H9 (cell line): ENCODE data around the gene LPAR6. TPM values are rescaled to one million over a fixed set of nuclear protein-coding genes. Genes with fewer than 3 reads are reported as not detected.

Source experiments
- DNase-seq: peaks from one replicate; pipeline ENCODE4 v3.0.0-alpha.2; 2017
- H2AFZ ChIP-seq: one replicate; pipeline ENCODE4 v1.6.1; 2013; ENCODE audit warnings: mild to moderate bottlenecking, low read length, control low read depth, moderate library complexity
- H2AK5ac ChIP-seq: 2 replicates; pipeline ENCODE4 v1.6.1; 2013; ENCODE audit warnings: low read length, control low read depth, mixed read lengths; ENCODE audit not compliant: insufficient read length
- H2BK120ac ChIP-seq: one replicate; pipeline ENCODE4 v1.6.1; 2013; ENCODE audit warnings: low read depth, mild to moderate bottlenecking, low read length, control low read depth, inconsistent platforms; ENCODE audit not compliant: poor library complexity, severe bottlenecking
- H2BK12ac ChIP-seq: 2 replicates; pipeline ENCODE4 v1.6.1; 2013; ENCODE audit warnings: low read length, control low read depth, mixed read lengths, low read depth; ENCODE audit not compliant: insufficient read length
- H2BK15ac ChIP-seq: 2 replicates; pipeline ENCODE4 v1.6.1; 2013; ENCODE audit warnings: low read depth, low read length, control low read depth
- H2BK20ac ChIP-seq: one replicate; pipeline ENCODE4 v1.6.1; 2013; ENCODE audit warnings: low read depth, mild to moderate bottlenecking, low read length, control low read depth, inconsistent platforms; ENCODE audit not compliant: poor library complexity, severe bottlenecking
- H2BK5ac ChIP-seq: 2 replicates; pipeline ENCODE4 v1.6.1; 2013; ENCODE audit warnings: low read length, control low read depth, mixed read lengths; ENCODE audit not compliant: insufficient read length
- H3K14ac ChIP-seq: 2 replicates; pipeline ENCODE4 v1.6.1; 2013; ENCODE audit warnings: low read length, control low read depth; ENCODE audit not compliant: insufficient read depth
- H3K18ac ChIP-seq: 2 replicates; pipeline ENCODE4 v1.6.1; 2013; ENCODE audit warnings: low read depth, mild to moderate bottlenecking, mixed read lengths, low read length, control low read depth; ENCODE audit not compliant: insufficient read length
- H3K23ac ChIP-seq: 2 replicates; pipeline ENCODE4 v1.6.1; 2013; ENCODE audit warnings: low read length, control low read depth, mixed read lengths, low read depth; ENCODE audit not compliant: insufficient read length
- H3K23me2 ChIP-seq: 2 replicates; pipeline ENCODE4 v1.6.1; 2013; ENCODE audit warnings: low read depth, mild to moderate bottlenecking, mixed read lengths, low read length, control low read depth; ENCODE audit not compliant: insufficient read length, poor library complexity, severe bottlenecking
- H3K27ac ChIP-seq: 2 replicates; pipeline ENCODE4 v1.5.1; 2013; ENCODE audit warnings: low read length, control low read depth, mixed read lengths, low read depth; ENCODE audit not compliant: insufficient read length
- H3K27me3 ChIP-seq: 2 replicates; pipeline ENCODE4 v1.6.1; 2013; ENCODE audit warnings: low read length, control low read depth, inconsistent platforms; ENCODE audit not compliant: insufficient read depth
- H3K4ac ChIP-seq: 2 replicates; pipeline ENCODE4 v1.6.1; 2013; ENCODE audit warnings: low read depth, mild to moderate bottlenecking, control low read depth, inconsistent platforms, low read length, moderate library complexity
- H3K4me1 ChIP-seq: 2 replicates; pipeline ENCODE4 v1.6.1; 2013; ENCODE audit warnings: low read length, control low read depth, inconsistent platforms; ENCODE audit not compliant: insufficient read depth
- H3K4me2 ChIP-seq: 2 replicates; pipeline ENCODE4 v1.6.1; 2013; ENCODE audit warnings: low read length, control low read depth, mixed read lengths; ENCODE audit not compliant: insufficient read length, insufficient read depth
- H3K56ac ChIP-seq: 2 replicates; pipeline ENCODE4 v1.6.1; 2013; ENCODE audit warnings: low read depth, mild to moderate bottlenecking, mixed read lengths, low read length, control low read depth; ENCODE audit not compliant: insufficient read length
- H3K79me1 ChIP-seq: 2 replicates; pipeline ENCODE4 v1.6.1; 2013; ENCODE audit warnings: low read depth, mild to moderate bottlenecking, moderate library complexity, low read length, control low read depth, inconsistent platforms; ENCODE audit not compliant: insufficient read depth, poor library complexity, severe bottlenecking
- H3K79me2 ChIP-seq: 2 replicates; pipeline ENCODE4 v1.6.1; 2013; ENCODE audit warnings: low read length, control low read depth, inconsistent platforms; ENCODE audit not compliant: insufficient read depth
- H3K9ac ChIP-seq: 2 replicates; pipeline ENCODE4 v1.6.1; 2013; ENCODE audit warnings: low read length, control low read depth, mixed read lengths; ENCODE audit not compliant: insufficient read length; ENCODE audit errors: extremely low read depth
- H3K9me3 ChIP-seq: one replicate; pipeline ENCODE4 v1.6.1; 2013; ENCODE audit warnings: low read depth, low read length, inconsistent platforms; ENCODE audit not compliant: control insufficient read depth
- H3T11ph ChIP-seq: one replicate; pipeline ENCODE4 v1.6.1; 2013; ENCODE audit warnings: mild to moderate bottlenecking, low read length, control low read depth, inconsistent platforms
- H4K20me1 ChIP-seq: one replicate; pipeline ENCODE4 v1.6.1; 2013; ENCODE audit not compliant: control insufficient read depth, insufficient read length, insufficient read depth
- H4K5ac ChIP-seq: 2 replicates; pipeline ENCODE4 v1.6.1; 2013; ENCODE audit warnings: low read depth, mild to moderate bottlenecking, mixed read lengths, low read length, control low read depth; ENCODE audit not compliant: insufficient read length
- H4K8ac ChIP-seq: replicated peaks from 2 replicates; pipeline ENCODE4 v1.6.1; 2013; ENCODE audit warnings: low read length, control low read depth, mixed read lengths, low read depth; ENCODE audit not compliant: insufficient read length
- H4K91ac ChIP-seq: 2 replicates; pipeline ENCODE4 v1.6.1; 2013; ENCODE audit warnings: low read depth, mild to moderate bottlenecking, moderate library complexity, mixed read lengths, low read length, control low read depth; ENCODE audit not compliant: insufficient read length
- H3K27ac Mint-ChIP-seq, 3 experiments: 2 replicates in 2 of 3; 3 replicates in 1 of 3; pipeline ENCODE4 v1.8.0; 2020 to 2021; ENCODE audit warnings: mixed read lengths in 3 of 3, mild to moderate bottlenecking in 1 of 3, moderate library complexity in 1 of 3
- H3K27me3 Mint-ChIP-seq: 2 replicates; pipeline ENCODE4 v1.8.0; 2021; ENCODE audit warnings: low read depth, mild to moderate bottlenecking, moderate library complexity, mixed read lengths
- H3K36me3 Mint-ChIP-seq, 3 experiments: 2 replicates in 2 of 3; 3 replicates in 1 of 3; pipeline ENCODE4 v1.8.0; 2020 to 2021; ENCODE audit warnings: low read depth in 3 of 3, mixed read lengths in 3 of 3; ENCODE audit not compliant: insufficient read depth in 1 of 3
- H3K4me1 Mint-ChIP-seq, 2 experiments: 2 replicates each; pipeline ENCODE4 v1.8.0; 2020; ENCODE audit warnings: mixed read lengths in 2 of 2
- H3K4me3 Mint-ChIP-seq, 2 experiments: 2 replicates in 1 of 2; 3 replicates in 1 of 2; pipeline ENCODE4 v1.8.0; 2020 to 2021; ENCODE audit warnings: mild to moderate bottlenecking in 2 of 2, mixed read lengths in 2 of 2, moderate library complexity in 1 of 2
- H3K9me3 Mint-ChIP-seq, 2 experiments: 2 replicates in 1 of 2; 3 replicates in 1 of 2; pipeline ENCODE4 v1.8.0; 2020; ENCODE audit warnings: mild to moderate bottlenecking in 2 of 2, mixed read lengths in 2 of 2, moderate library complexity in 1 of 2
- WGBS: extraction: QIAGEN DNeasy Blood & Tissue Kit; methylation state at CpG from one replicate; pipeline ENCODE4 v1.1.7; 2013; ENCODE audit warnings: missing lambda C conversion rate, low lambda C conversion rate, mixed read lengths; ENCODE audit not compliant: insufficient read length; ENCODE audit errors: extremely low coverage; 5-methylcytosine and 5-hydroxymethylcytosine counted together
- total RNA-seq: library from RNA; stranded (reverse); gene quantifications from 2 replicates; pipeline ENCODE4 v1.2.1, GENCODE V29; 2021
- TF ChIP-seq, protein P1 (sequence below): fragments of 200-600 bp; sonication (generic); conservative IDR thresholded peaks from 3 replicates; pipeline ENCODE4 v1.8.0; 2021; ENCODE audit warnings: antibody characterized with exemption, mild to moderate bottlenecking

LPAR6 gene
- total RNA-seq, 1 experiment from 2014 or later = 4.2 TPM

DNA sequence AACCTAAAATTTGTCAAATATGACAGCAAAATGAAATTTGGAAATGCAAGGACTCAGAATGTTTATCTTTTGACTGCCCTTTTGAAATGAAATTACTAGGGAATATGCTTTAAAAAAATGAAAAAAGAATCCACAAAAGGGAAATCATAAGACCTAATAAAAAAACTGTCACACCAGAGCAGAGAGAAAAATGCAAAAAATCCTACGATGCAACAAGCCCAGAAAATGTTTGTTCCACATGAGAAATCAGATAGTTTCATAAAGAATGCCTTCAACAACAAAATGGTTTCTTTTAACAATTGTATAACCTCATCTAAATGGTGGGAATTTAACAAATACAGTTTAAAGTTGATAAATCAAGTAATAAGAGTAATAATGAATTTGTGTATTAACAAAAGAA, 8.0 kb downstream of the LPAR6 start:
- no peak overlapping the region for H4K5ac ChIP-seq
- H3K4me2 ChIP-seq = no peak overlapping the region
- H2BK15ac ChIP-seq = no peak overlapping the region
- H3K27me3 ChIP-seq = no peaks in the 10 kb centered on the region
- H2BK20ac ChIP-seq = no peak overlapping the region
- no peaks in the 10 kb centered on the region for H3K79me2 ChIP-seq
- H3K23ac ChIP-seq = no peak overlapping the region
- no peak overlapping the region for H2BK5ac ChIP-seq
- H4K8ac ChIP-seq = no peak overlapping the region
- no peaks in the 10 kb centered on the region for H3K23me2 ChIP-seq
- H3K9ac ChIP-seq = no peak overlapping the region
- no peak overlapping the region for H3K14ac ChIP-seq
- H3K27ac Mint-ChIP-seq = 0 out of 7 replicates have a peak overlapping the region, but pooled peaks of 1 of the 3 experiments have one; percentile 8
- no peak overlapping the region for H2AK5ac ChIP-seq
- H3K27ac ChIP-seq = no peak overlapping the region
- no peak overlapping the region for H2BK12ac ChIP-seq
- H2AFZ ChIP-seq = no peak overlapping the region
- H3K9me3 Mint-ChIP-seq = no peaks in the 10 kb centered on the region
- no peaks in the 10 kb centered on the region; a peak in 1 of 4 replicates for H3K4me1 Mint-ChIP-seq
- no peaks in the 10 kb centered on the region for H3K36me3 Mint-ChIP-seq
- no CpG with 5 or more reads among the region's 1 CpG for WGBS
- no peaks in the 10 kb centered on the region for H3K9me3 ChIP-seq
- no peaks in the 10 kb centered on the region for H3K4me1 ChIP-seq
- no peak overlapping the region for H3K56ac ChIP-seq
- no peak overlapping the region for H2BK120ac ChIP-seq
- no peak overlapping the region for H3K18ac ChIP-seq
- no peaks in the 10 kb centered on the region for H3K27me3 Mint-ChIP-seq
- no peak overlapping the region for H3K4ac ChIP-seq
- no peak for DNase-seq
- TF ChIP-seq, protein P1, sequence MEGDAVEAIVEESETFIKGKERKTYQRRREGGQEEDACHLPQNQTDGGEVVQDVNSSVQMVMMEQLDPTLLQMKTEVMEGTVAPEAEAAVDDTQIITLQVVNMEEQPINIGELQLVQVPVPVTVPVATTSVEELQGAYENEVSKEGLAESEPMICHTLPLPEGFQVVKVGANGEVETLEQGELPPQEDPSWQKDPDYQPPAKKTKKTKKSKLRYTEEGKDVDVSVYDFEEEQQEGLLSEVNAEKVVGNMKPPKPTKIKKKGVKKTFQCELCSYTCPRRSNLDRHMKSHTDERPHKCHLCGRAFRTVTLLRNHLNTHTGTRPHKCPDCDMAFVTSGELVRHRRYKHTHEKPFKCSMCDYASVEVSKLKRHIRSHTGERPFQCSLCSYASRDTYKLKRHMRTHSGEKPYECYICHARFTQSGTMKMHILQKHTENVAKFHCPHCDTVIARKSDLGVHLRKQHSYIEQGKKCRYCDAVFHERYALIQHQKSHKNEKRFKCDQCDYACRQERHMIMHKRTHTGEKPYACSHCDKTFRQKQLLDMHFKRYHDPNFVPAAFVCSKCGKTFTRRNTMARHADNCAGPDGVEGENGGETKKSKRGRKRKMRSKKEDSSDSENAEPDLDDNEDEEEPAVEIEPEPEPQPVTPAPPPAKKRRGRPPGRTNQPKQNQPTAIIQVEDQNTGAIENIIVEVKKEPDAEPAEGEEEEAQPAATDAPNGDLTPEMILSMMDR = no peak
- no peak overlapping the region for H4K91ac ChIP-seq
- H3T11ph ChIP-seq = no peak overlapping the region
- H3K79me1 ChIP-seq = no peaks in the 10 kb centered on the region
- H3K4me3 Mint-ChIP-seq = no peak overlapping the region
- no peaks in the 10 kb centered on the region for H4K20me1 ChIP-seq
